Choroid plexus epithelial cell (primary cell): ENCODE measurements around the gene UBE3D.

ENCODE experiments used
- DNase-seq: peaks from one replicate; pipeline ENCODE4 v3.0.0-alpha.2; 2010; ENCODE audit warnings: low read depth
- H3K4me3 ChIP-seq: 2 replicates; pipeline ENCODE4 v1.5.1; 2011; ENCODE audit warnings: low read depth, mild to moderate bottlenecking, control low read depth, low read length, moderate library complexity
- TF ChIP-seq, protein P1 (sequence below): conservative IDR thresholded peaks from 2 replicates; pipeline ENCODE4 v1.5.1; 2011; ENCODE audit warnings: low read depth, mild to moderate bottlenecking, control low read depth, inconsistent platforms, low read length, moderate library complexity

UBE3D gene

DNA sequence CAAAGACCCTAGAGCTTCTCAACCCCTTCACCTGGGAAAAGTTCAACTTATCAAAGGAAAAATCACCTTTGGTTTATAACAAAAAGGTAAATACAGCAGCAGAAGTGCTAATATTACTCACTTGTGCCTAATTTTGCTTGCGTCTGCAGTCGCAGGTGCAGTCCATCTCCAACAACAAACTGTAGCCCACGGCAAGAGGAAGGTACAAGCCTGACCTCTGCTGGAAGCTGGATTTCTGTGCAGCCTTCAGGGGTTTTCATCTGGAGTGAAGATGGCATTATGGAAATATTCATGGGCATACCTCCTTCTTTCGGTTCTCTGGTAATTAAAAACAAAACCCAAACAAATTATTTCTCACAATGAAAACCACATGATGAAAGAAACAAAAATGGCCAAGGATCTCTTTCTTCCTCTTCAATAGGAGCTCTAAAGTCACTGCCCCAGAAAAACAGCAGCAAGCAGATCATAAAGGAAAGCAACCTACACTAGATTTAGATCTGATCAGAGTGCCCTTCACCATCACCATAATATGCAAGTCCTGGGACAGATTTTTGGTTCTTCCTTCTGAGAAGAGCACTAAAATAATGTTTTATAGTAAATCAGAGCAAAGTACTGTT, 7.8 kb downstream of the UBE3D start:
- TF ChIP-seq, protein P1, sequence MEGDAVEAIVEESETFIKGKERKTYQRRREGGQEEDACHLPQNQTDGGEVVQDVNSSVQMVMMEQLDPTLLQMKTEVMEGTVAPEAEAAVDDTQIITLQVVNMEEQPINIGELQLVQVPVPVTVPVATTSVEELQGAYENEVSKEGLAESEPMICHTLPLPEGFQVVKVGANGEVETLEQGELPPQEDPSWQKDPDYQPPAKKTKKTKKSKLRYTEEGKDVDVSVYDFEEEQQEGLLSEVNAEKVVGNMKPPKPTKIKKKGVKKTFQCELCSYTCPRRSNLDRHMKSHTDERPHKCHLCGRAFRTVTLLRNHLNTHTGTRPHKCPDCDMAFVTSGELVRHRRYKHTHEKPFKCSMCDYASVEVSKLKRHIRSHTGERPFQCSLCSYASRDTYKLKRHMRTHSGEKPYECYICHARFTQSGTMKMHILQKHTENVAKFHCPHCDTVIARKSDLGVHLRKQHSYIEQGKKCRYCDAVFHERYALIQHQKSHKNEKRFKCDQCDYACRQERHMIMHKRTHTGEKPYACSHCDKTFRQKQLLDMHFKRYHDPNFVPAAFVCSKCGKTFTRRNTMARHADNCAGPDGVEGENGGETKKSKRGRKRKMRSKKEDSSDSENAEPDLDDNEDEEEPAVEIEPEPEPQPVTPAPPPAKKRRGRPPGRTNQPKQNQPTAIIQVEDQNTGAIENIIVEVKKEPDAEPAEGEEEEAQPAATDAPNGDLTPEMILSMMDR: peak; percentile 94
- no peak overlapping the region for H3K4me3 ChIP-seq
- peak; percentile 75 for DNase-seq

DNA sequence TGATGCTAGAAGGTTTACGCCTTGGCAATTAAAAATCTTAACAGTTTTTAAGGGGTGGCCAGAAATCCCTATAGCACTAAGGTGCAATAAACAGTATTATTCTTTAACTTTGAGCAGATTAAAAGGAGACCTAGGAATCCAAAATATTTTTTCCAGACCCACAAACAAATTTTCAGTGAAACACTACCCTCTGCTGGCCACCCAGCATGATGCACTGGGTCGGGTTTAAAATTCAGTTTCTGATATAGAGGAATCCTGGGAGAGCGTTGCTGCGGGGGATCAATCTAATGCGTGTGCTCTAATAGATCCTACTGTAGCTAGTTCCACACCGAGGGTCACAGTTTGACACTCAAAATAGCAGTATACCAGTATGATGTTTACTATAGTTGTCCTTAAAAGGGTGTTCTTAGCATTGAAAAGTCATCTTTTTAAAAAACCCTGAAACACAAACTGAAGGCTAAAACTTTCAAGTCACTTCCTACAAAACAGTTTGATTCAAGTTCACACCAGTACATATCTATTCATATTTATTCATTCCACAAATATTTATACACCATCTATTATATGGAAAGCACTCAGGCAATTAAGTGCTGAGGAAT, 10.2 kb downstream of the UBE3D start:
- DNase-seq: peak; percentile 67
- TF ChIP-seq, protein P1: peak; percentile 89
- H3K4me3 ChIP-seq: no peak overlapping the region

DNA sequence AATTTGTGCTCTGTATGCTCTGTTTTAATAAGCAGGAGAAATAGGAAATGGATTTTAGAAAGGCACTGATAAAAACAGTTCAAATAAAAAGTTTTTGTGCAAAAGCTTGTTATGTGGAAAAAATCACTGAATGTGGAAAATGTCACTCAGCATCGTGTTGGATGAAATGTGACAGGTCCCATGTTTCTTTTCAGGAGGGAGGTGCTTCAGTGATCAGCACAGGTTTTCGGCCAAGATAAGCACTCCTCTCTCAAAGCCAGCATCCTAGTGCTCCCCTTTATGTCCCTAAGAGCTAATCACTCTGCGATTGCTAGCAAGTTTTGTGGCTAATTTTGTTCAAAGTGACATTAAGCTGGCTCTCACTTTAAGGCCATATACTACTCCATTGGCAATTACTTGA, 12.0 kb downstream of the UBE3D start:
- DNase-seq: no peak
- TF ChIP-seq, protein P1: no peak
- H3K4me3 ChIP-seq: no peak overlapping the region

DNA sequence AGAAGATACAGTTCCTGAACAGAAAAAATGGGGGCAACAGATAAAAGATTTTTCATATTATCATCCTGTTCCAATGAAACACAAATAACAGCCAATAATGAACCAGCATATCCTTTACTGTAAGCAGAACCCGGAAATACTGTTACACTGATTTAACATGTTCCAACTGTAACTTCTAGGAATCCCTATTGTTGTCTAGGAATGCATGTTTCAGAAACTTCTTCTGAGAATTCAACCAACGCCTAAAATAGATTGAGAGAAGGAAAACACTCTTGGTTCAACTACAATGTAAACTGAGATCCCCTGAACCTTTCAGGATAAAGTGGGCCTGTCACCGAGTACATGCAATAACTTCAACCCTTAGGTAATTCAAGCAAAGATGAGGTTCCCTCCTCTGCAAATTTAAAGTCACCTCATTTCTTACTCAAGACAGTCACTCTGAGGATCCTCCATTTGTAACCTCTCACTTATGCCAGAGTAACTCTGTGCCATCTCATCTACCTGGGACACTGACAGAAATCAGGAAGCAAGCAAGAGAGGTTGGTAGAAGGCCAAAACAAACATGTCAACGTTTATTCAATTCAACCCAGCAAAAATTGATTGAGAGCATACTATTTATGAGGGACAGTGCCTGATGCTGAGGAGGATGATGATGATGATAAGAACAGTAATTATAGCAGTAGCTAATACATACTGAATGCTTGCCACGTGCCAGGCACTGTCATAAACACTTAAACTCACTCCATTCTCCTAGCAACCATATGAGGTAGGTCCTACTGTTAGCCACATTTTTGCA, 14.1 kb downstream of the UBE3D start:
- TF ChIP-seq, protein P1: no peak
- DNase-seq: no peak
- no peak overlapping the region for H3K4me3 ChIP-seq

DNA sequence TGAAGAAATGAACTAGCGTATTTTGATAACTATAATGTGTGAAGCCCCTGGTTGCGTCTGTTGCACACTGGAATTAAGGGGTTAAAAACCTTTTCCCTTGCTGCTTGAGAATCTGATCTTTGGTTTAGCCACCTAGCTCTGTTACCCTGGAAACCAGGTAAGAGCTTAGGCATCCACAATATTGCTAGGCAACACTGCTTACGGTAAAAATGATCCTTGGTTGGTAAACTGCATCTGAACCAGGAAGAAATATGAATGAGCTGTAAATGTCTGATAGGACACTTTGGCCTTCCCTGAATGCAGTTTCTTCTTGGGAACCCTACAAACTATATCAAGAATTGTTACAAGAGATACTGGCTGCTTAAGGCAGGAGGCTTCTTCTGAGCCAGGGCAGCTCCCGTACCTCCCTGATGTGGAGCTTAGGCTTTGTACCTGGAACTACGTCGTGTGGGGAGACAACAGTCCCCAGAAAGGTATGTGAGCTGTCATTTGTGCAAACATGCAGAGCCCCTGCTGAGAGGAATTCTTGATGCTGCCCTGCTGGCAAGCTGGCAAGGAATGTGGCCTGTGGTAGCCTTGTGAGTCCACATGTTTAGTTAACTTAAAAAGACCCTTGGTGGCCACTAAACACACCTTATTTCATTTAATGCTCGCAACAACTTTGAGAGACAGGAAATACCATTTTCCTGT, 18.4 kb downstream of the UBE3D start:
- H3K4me3 ChIP-seq: no peak overlapping the region
- TF ChIP-seq, protein P1: no peak
- no peak for DNase-seq

DNA sequence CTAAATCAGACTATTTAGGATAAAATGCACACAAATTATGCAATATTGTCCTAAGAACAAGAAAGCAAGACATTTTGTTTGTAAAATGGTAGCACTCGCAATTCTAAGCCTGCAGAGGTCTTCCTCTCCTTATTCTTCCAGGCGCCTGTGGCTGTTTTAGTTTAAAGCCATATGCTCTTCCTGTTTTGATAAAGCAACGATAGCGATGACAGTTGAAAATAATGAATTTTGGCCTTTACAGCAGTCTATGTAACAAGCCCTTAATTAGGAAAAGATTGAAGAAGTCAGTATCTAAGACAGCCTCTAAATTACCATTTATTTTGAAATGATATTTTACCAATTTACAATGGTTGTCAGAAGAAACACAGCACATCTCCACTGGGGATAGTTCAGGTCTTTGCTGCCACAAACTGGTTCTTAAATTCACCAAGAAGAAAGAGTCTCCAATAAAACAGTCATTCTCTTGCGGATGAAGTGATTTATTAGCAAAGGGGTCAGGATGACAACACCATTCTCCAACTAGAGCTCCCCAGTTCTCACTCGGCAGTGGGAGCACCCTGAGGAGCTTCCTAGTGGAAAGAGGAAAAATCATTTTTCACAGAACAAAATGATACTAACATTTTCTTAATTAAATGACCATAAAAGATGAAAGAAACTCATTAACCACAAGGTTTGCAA, 21.4 kb downstream of the UBE3D start:
- no peak overlapping the region for H3K4me3 ChIP-seq
- DNase-seq: no peak
- TF ChIP-seq, protein P1: no peak
